GM19452 (cell line): ENCODE data around the gene NOD1.
"Not testable (repeated sequence)": the region's sequence is repeated elsewhere in the genome, so short reads cannot be mapped to it uniquely, and the experiment has no call there.

Experiments used
- ATAC-seq: cut with Tn5 transposase; IDR thresholded peaks from one replicate; pipeline ENCODE4 v1.9.1; 2021; ENCODE audit not compliant: unreplicated experiment

The NOD1 gene

DNA sequence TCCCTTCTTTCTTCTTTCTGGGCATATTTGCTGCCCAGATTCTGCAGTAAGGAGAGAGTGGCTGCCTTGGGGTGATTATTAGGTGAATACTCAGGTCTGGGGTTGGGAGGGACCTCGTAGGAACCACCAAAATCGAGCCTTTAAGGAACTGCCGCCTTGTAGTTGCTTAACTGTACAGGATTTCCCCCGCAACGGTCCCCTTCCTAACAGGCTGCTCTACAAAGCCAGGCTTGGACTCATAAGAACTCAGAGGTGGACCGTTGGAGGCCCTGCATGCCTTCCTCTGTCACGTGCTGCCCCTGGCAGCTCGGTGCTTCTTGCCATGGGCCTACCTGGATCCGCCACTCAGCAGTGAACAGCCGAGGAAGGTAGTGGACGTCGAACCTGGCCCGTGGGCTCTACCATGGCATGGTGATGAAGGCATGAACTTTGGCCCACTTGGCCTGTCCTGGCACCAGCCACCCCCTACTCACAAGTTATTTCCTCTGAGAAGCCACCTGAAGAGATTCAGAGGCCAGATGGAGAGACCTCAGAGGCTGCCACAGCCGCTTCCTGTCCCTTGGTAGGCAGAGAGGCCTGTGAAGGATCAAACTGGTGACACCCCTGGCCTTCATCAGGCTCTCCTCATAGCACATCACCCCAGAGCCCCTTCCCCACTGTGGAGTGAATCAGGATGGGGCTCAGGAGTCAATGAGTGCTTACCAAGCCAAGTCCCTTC lies 54.6 kb downstream of the NOD1 start:
- ATAC-seq, result no peak

DNA sequence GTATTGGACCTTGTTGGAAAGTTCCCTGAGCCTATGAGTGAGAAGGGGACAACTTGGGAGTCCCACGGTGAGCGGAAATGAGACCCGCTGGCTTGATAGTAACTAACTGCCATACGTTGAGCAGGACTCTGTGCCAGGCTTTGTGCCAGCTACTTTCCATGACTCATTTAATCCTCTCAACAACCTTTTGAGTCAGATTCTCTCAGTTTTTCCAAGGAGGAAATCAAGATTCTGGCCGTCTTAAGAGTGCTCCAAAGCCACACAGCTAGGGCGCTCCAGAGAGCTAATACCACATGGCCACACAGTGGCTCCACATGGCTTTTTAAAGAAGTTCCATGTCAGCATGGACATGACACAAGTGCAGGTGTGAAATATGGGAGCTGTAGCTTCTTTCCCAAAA lies 55.7 kb downstream of the NOD1 start:
- no peak for ATAC-seq

DNA sequence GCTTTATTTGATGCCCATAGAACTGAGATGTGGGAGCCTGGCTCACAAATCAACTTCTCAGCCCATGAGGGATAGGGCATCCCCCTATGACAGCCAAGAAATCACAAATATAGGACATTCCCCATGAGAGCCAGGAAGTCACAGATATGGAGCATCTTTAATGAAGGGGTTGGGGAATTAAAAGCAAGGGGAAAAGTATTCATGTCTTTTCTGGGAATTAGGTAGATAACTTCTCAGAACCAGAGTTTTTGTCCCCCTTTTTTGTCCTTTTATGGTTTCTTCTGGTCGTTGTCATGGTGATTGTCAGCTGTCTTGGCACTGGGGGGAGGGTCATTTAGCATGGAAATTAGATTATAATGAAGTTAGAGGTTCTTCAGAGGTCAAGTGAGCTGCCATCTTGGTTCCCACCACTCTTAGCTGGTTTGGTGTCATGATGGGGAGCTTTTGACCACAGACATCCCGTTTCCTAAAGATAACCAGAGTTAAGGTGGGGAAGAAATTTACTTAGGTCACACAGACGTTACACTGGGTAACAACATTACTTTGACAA lies 56.9 kb downstream of the NOD1 start:
- no peak for ATAC-seq

GRCh38 chr7:30420662-30421061 lies 57.9 kb downstream of the NOD1 start:
- no peak for ATAC-seq

GRCh38 chr7:30420080-30420479 lies 58.5 kb downstream of the NOD1 start:
- ATAC-seq, result not testable (repeated sequence)

- no peak for ATAC-seq
These were observed 64.7 kb downstream of the NOD1 start for GRCh38 chr7:30413864-30414263.

DNA sequence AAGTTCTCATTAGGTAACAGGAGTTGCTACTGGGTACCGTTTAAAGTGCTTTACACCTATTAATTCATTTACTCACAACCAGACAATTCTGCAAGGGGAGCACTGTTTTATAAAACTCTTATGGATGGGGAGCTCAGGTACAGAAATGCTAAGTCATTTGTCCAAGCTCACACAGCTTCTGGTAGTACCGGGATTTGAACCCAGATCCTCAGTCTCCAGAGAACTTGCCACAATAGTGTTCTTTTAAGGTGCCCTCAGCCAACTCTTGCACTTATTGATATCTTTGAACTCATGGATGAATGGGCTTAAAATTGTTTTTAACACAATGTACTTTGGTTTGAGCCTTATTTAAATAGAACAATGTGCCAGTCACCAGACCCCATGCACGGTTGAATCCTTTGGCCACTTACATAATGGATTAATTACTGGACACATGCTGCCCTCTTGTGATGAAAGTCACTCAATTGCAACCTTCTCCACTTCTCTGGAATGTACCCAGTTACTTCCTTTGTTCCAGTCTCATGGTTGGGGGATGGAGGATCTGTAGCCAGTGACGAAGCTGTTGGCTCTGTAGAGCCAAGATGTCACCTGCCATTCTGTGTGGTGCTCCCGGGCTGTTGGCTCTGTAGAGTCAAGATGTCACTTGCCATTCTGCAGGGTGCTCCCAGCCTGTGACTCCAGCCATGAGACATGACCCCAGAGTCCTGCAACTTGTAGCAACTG lies 65.6 kb downstream of the NOD1 start:
- ATAC-seq, result no peak

- no peak for ATAC-seq
These were observed 66.7 kb downstream of the NOD1 start for GRCh38 chr7:30411897-30412296.

GRCh38 chr7:30411173-30411572 lies 67.4 kb downstream of the NOD1 start:
- ATAC-seq, result no peak

DNA sequence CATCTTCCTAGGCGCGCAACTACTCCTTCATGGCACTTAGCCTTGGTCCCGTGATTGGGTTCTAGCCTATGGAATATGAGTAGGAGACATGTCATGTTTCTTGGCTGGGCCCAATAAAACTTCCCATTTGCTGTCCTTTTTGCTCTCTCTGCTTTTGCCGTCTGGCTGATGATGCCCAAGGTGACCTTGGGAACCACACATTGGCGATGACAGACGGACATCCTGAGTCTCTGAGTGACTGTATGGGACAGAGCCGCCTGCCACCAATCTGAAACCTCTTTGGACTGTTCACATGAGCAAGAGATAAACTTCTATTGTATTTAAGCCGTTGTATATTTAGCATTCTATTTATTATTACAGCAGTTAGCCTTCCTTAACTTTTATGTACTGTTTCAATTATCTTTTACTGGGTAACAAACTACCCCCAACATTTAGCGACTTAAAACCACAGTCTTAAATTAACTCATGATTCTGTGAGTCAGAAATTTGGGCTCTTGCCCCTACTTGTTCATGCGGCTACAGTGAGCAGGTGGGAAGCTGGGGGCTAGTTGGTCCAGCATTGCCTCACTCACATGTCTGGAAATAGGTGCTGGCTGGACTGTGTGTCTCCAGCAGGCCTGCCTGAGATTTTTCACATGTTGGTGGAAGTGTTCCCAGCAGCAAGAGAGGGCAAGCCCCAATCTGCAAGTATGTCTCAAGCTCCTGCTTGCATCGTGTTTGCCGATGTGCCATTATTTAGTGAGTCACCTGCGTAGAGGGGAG lies 71.7 kb downstream of the NOD1 start:
- no peak for ATAC-seq

GRCh38 chr7:30405179-30405578 lies 73.4 kb downstream of the NOD1 start:
- no peak for ATAC-seq

DNA sequence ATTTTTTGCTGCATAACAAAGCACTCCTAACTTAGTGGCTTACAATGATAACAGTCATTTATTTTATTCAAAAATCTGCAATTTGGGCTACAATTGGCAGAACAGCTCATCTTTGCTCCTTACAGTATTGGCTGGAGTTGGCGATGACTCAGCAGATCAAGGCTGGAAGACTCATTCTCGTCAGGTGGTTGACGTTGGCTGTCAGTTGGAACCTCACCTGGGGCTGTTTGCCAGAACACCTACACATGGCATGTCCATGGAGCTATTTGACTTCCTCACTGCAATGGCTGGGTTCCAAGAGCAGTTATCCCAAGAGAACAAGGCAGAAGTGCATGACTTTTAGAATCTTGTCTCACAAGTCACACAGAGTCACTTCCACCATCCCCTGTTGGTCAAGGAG lies 75.1 kb downstream of the NOD1 start:
- no peak for ATAC-seq

DNA sequence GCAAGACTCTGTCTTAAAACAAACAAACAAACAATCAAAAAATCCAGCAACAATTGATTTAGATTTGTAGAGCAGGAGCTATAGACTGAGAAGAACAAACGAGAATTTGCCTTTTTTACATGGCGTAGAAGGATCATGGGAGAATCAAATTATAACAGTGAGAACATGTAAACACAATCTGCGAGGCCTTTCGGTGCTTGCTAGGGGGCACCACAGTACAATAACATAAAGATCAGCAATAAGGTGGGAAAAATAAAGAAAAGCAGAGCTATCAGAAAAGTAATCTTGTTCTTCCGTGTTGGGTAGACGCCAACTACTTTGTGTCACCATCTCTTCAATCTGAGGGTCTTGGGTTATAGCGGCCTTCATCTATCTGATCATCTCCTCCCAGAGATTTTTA lies 82.2 kb downstream of the NOD1 start:
- ATAC-seq, result no peak

DNA sequence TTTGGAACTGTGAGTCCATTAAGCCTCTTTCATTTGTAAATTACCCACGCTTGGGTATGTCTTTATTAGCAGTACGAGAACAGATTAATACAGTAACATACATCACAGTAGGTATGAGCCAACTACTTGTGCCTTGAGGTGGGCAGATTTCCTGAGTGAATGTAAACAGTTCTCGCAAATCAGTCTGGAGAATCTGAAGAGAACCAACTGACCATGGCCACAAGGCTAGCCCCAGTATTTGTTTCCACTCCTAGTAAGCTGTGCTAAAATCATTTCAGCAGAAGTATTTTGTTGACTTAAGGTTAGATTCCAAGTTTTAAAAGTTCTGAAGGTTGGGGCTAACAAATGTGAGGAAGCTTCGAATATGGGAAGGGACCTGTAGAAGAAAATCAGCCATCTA lies 82.9 kb downstream of the NOD1 start:
- no peak for ATAC-seq

GRCh38 chr7:30391806-30392205 lies 86.8 kb downstream of the NOD1 start:
- no peak for ATAC-seq

DNA sequence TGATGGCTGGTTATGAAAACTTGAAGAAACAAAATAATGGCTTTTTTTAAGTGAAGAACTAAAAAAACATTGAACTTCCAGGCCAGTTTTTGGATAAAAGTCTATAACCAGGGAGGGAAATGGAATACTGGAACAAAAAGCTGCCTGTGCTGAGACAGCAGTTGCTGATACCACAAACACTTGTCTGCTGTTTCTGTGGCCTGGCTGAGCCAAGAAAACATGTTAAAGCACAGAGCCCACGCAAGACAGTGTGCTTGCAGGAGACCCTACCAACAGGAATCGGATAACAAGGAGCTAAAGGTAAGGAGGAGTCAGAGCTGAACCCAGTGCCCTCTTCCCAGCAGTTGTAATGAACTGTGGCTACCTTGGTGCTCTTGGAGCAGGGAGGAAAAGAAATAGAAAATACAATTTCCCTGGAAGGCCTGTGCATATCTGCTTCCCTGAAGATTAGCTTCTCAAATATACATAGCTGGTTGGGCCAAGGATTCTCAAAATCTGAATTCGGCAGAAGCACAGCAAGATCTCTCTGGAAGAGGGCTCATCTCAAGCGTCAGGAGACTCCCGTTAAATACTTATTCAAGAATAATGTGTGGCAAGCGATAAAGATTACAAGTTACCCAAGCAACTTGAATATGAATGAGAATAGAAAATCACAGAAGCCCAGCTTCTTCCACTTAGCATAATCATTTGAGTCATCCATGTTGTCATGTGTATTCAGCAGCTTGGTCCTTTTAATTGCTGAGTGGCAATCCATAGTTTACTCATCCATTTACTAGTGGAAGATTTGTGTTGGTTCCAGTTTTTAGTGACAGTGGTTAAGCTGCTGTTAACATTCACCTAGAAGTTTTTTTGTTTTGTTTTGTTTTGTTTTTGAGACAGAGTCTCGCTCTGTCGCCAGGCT lies 87.6 kb downstream of the NOD1 start:
- no peak for ATAC-seq

- ATAC-seq, result no peak
These were observed 88.8 kb downstream of the NOD1 start for GRCh38 chr7:30389791-30390190.

- ATAC-seq, result no peak
These were observed 96.0 kb downstream of the NOD1 start for GRCh38 chr7:30382607-30383006.

DNA sequence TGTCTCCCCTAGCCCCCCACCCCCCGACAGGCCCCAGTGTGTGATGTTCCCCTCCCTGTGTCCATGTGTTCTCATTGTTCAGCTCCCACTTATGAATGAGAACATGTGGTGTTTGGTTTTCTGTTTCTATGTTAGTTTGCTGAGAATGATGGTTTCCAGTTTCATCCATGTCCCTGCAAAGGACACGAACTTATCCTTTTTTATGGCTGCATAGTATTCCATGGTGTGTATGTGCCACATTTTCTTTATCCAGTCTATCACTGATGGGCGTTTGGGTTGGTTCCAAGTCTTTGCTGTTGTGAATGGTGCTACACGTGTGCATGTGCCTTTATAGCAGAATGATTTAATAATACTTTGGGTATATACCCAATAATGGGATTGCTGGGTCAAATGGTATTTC lies 97.8 kb downstream of the NOD1 start:
- not testable (repeated sequence) for ATAC-seq

- ATAC-seq, result no peak
These were observed 98.3 kb downstream of the NOD1 start for GRCh38 chr7:30380294-30380693.

- no peak for ATAC-seq
These were observed 98.8 kb downstream of the NOD1 start for GRCh38 chr7:30379741-30380140.
